SK-N-SH treated with all-trans-retinoic acid at 6 μM for 48 hours (cell line): Measurements from ENCODE around the gene PLA2G4A.

ENCODE experiments used
- ATAC-seq: fragments of 200-7000 bp; cut with Tn5 transposase; 3 replicates; pipeline ENCODE4 v1.9.1; 2020; ENCODE audit warnings: mild to moderate bottlenecking, moderate library complexity
- ARNTL ChIP-seq: fragments of 450-650 bp; formaldehyde crosslinking; IDR thresholded peaks from 2 replicates; pipeline ENCODE4 v1.5.0; 2020; ENCODE audit warnings: low read depth, mild to moderate bottlenecking, moderate library complexity, borderline replicate concordance
- BACH2 ChIP-seq: fragments of 250-450 bp; sonication (Bioruptor Pico); IDR thresholded peaks from 2 replicates; pipeline ENCODE4 v1.9.0; 2021; ENCODE audit warnings: mild to moderate bottlenecking, borderline replicate concordance
- CSDC2 ChIP-seq: fragments of 250-450 bp; sonication (Bioruptor Pico); IDR thresholded peaks from 2 replicates; pipeline ENCODE4 v1.5.0; 2020; ENCODE audit warnings: mild to moderate bottlenecking, moderate library complexity
- CSRNP3 ChIP-seq: fragments of 250-450 bp; sonication (Bioruptor Pico); IDR thresholded peaks from 2 replicates; pipeline ENCODE4 v1.5.1; 2021; ENCODE audit warnings: mild to moderate bottlenecking, moderate library complexity
- ESRRG ChIP-seq: fragments of 250-450 bp; sonication (Bioruptor Pico); IDR thresholded peaks from 2 replicates; pipeline ENCODE4 v1.6.1; 2021; ENCODE audit warnings: mild to moderate bottlenecking
- GLIS3 ChIP-seq: fragments of 250-450 bp; sonication (Bioruptor Pico); IDR thresholded peaks from 2 replicates; pipeline ENCODE4 v1.5.0; 2020; ENCODE audit warnings: mild to moderate bottlenecking, moderate library complexity
- OSR1 ChIP-seq: fragments of 250-450 bp; sonication (Bioruptor Pico); IDR thresholded peaks from 2 replicates; pipeline ENCODE4 v1.8.0; 2022; ENCODE audit warnings: moderate library complexity, mild to moderate bottlenecking, inconsistent platforms
- PPARA ChIP-seq: fragments of 250-450 bp; sonication (Bioruptor Pico); IDR thresholded peaks from 2 replicates; pipeline ENCODE4 v1.5.0; 2020; ENCODE audit warnings: mild to moderate bottlenecking, borderline replicate concordance
- RARB ChIP-seq: fragments of 250-450 bp; sonication (Bioruptor Pico); IDR thresholded peaks from 2 replicates; pipeline ENCODE4 v1.8.0; 2021; ENCODE audit warnings: mild to moderate bottlenecking, moderate library complexity
- SNAI2 ChIP-seq: fragments of 250-450 bp; sonication (Bioruptor Pico); IDR thresholded peaks from 2 replicates; pipeline ENCODE4 v1.5.0; 2020; ENCODE audit warnings: mild to moderate bottlenecking, moderate library complexity
- TCF4 ChIP-seq: fragments of 250-450 bp; sonication (Bioruptor Pico); IDR thresholded peaks from 2 replicates; pipeline ENCODE4 v1.8.0; 2021; ENCODE audit warnings: mild to moderate bottlenecking, moderate library complexity, borderline replicate concordance
- TOX ChIP-seq: fragments of 250-450 bp; sonication (Bioruptor Pico); IDR thresholded peaks from 2 replicates; pipeline ENCODE4 v1.8.0; 2021; ENCODE audit warnings: mild to moderate bottlenecking, moderate library complexity, borderline replicate concordance
- ZC3H10 ChIP-seq: fragments of 250-450 bp; sonication (Bioruptor Pico); IDR thresholded peaks from 2 replicates; pipeline ENCODE4 v1.5.1; 2021; ENCODE audit warnings: mild to moderate bottlenecking, moderate library complexity
- ZFP3 ChIP-seq: fragments of 250-450 bp; sonication (Bioruptor Pico); IDR thresholded peaks from 2 replicates; pipeline ENCODE4 v1.5.0; 2020; ENCODE audit warnings: mild to moderate bottlenecking, moderate library complexity
- ZFP30 ChIP-seq: fragments of 450-650 bp; formaldehyde crosslinking; IDR thresholded peaks from 2 replicates; pipeline ENCODE4 v1.5.0; 2022; ENCODE audit warnings: mild to moderate bottlenecking, moderate library complexity
- ZNF565 ChIP-seq: fragments of 450-650 bp; formaldehyde crosslinking; conservative IDR thresholded peaks from 2 replicates; pipeline ENCODE4 v1.5.0; 2020; ENCODE audit warnings: low read depth, mild to moderate bottlenecking, moderate library complexity
- ZNF70 ChIP-seq: fragments of 450-650 bp; formaldehyde crosslinking; IDR thresholded peaks from 2 replicates; pipeline ENCODE4 v1.5.0; 2020; ENCODE audit warnings: mild to moderate bottlenecking, moderate library complexity
- ZNF8 ChIP-seq: fragments of 450-650 bp; formaldehyde crosslinking; IDR thresholded peaks from 2 replicates; pipeline ENCODE4 v1.5.0; 2020; ENCODE audit warnings: mild to moderate bottlenecking, moderate library complexity
- TF ChIP-seq, protein P1 (sequence below): fragments of 250-450 bp; sonication (Bioruptor Pico); IDR thresholded peaks from 2 replicates; pipeline ENCODE4 v1.8.0; 2021; ENCODE audit warnings: low read depth, mild to moderate bottlenecking, moderate library complexity, borderline replicate concordance
- TF ChIP-seq, protein P2 (sequence below): fragments of 250-450 bp; sonication (Bioruptor Pico); IDR thresholded peaks from 2 replicates; pipeline ENCODE4 v1.5.0; 2020; ENCODE audit warnings: mild to moderate bottlenecking, moderate library complexity
- TF ChIP-seq, protein P3 (sequence below): fragments of 250-450 bp; sonication (Bioruptor Pico); IDR thresholded peaks from 2 replicates; pipeline ENCODE4 v1.5.1; 2020; ENCODE audit warnings: low read depth, mild to moderate bottlenecking, moderate library complexity
- TF ChIP-seq, protein P4 (sequence below): fragments of 250-450 bp; sonication (Bioruptor Pico); IDR thresholded peaks from 2 replicates; pipeline ENCODE4 v1.8.0; 2020; ENCODE audit warnings: mild to moderate bottlenecking, moderate library complexity, borderline replicate concordance

PLA2G4A gene

GRCh38 chr1:186871784-186872183 lies 43.0 kb downstream of the PLA2G4A start:
- ATAC-seq = no peak
- TF ChIP-seq ZNF565 (CRISPR knock-in tag) = no peak
- no peak for TF ChIP-seq TCF4 (CRISPR knock-in tag)
- no peak for TF ChIP-seq ZC3H10 (CRISPR knock-in tag)
- TF ChIP-seq, protein P1, sequence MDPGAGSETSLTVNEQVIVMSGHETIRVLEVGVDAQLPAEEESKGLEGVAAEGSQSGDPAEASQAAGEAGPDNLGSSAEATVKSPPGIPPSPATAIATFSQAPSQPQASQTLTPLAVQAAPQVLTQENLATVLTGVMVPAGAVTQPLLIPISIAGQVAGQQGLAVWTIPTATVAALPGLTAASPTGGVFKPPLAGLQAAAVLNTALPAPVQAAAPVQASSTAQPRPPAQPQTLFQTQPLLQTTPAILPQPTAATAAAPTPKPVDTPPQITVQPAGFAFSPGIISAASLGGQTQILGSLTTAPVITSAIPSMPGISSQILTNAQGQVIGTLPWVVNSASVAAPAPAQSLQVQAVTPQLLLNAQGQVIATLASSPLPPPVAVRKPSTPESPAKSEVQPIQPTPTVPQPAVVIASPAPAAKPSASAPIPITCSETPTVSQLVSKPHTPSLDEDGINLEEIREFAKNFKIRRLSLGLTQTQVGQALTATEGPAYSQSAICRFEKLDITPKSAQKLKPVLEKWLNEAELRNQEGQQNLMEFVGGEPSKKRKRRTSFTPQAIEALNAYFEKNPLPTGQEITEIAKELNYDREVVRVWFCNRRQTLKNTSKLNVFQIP = no peak
- no peak for TF ChIP-seq BACH2 (CRISPR knock-in tag)
- TF ChIP-seq TOX (CRISPR knock-in tag) = no peak
- TF ChIP-seq, protein P2, sequence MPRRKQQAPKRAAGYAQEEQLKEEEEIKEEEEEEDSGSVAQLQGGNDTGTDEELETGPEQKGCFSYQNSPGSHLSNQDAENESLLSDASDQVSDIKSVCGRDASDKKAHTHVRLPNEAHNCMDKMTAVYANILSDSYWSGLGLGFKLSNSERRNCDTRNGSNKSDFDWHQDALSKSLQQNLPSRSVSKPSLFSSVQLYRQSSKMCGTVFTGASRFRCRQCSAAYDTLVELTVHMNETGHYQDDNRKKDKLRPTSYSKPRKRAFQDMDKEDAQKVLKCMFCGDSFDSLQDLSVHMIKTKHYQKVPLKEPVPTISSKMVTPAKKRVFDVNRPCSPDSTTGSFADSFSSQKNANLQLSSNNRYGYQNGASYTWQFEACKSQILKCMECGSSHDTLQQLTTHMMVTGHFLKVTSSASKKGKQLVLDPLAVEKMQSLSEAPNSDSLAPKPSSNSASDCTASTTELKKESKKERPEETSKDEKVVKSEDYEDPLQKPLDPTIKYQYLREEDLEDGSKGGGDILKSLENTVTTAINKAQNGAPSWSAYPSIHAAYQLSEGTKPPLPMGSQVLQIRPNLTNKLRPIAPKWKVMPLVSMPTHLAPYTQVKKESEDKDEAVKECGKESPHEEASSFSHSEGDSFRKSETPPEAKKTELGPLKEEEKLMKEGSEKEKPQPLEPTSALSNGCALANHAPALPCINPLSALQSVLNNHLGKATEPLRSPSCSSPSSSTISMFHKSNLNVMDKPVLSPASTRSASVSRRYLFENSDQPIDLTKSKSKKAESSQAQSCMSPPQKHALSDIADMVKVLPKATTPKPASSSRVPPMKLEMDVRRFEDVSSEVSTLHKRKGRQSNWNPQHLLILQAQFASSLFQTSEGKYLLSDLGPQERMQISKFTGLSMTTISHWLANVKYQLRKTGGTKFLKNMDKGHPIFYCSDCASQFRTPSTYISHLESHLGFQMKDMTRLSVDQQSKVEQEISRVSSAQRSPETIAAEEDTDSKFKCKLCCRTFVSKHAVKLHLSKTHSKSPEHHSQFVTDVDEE = no peak
- TF ChIP-seq CSRNP3 (CRISPR knock-in tag) = no peak
- TF ChIP-seq GLIS3 (CRISPR knock-in tag) = no peak
- no peak for TF ChIP-seq ESRRG (CRISPR knock-in tag)
- TF ChIP-seq PPARA = no peak
- TF ChIP-seq CSDC2 (CRISPR knock-in tag) = no peak
- no peak for TF ChIP-seq OSR1 (CRISPR knock-in tag)
- no peak for TF ChIP-seq RARB
- TF ChIP-seq, protein P3, sequence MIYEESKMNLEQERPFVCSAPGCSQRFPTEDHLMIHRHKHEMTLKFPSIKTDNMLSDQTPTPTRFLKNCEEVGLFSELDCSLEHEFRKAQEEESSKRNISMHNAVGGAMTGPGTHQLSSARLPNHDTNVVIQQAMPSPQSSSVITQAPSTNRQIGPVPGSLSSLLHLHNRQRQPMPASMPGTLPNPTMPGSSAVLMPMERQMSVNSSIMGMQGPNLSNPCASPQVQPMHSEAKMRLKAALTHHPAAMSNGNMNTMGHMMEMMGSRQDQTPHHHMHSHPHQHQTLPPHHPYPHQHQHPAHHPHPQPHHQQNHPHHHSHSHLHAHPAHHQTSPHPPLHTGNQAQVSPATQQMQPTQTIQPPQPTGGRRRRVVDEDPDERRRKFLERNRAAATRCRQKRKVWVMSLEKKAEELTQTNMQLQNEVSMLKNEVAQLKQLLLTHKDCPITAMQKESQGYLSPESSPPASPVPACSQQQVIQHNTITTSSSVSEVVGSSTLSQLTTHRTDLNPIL (CRISPR knock-in tag) = no peak
- TF ChIP-seq ARNTL (CRISPR knock-in tag) = no peak

- ATAC-seq = no peak
- TF ChIP-seq, protein P4, sequence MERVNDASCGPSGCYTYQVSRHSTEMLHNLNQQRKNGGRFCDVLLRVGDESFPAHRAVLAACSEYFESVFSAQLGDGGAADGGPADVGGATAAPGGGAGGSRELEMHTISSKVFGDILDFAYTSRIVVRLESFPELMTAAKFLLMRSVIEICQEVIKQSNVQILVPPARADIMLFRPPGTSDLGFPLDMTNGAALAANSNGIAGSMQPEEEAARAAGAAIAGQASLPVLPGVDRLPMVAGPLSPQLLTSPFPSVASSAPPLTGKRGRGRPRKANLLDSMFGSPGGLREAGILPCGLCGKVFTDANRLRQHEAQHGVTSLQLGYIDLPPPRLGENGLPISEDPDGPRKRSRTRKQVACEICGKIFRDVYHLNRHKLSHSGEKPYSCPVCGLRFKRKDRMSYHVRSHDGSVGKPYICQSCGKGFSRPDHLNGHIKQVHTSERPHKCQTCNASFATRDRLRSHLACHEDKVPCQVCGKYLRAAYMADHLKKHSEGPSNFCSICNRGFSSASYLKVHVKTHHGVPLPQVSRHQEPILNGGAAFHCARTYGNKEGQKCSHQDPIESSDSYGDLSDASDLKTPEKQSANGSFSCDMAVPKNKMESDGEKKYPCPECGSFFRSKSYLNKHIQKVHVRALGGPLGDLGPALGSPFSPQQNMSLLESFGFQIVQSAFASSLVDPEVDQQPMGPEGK (CRISPR knock-in tag) = no peak
- no peak for TF ChIP-seq ZFP30 (CRISPR knock-in tag)
Measured at GRCh38 chr1:186872291-186872690, 43.5 kb downstream of the PLA2G4A start.

- no peak for ATAC-seq
- TF ChIP-seq, protein P2 = no peak
- TF ChIP-seq, protein P1 = no peak
- TF ChIP-seq RARB = no peak
- TF ChIP-seq ZNF70 (CRISPR knock-in tag) = no peak
- TF ChIP-seq CSDC2 (CRISPR knock-in tag) = no peak
- TF ChIP-seq OSR1 (CRISPR knock-in tag) = no peak
- no peak for TF ChIP-seq ZNF8 (CRISPR knock-in tag)
- TF ChIP-seq TCF4 (CRISPR knock-in tag) = no peak
- TF ChIP-seq, protein P3 (CRISPR knock-in tag) = no peak
- TF ChIP-seq ZNF565 (CRISPR knock-in tag) = no peak
- TF ChIP-seq SNAI2 (CRISPR knock-in tag) = no peak
- no peak for TF ChIP-seq TOX (CRISPR knock-in tag)
- no peak for TF ChIP-seq ZFP3
Measured at GRCh38 chr1:186873687-186874086, 44.9 kb downstream of the PLA2G4A start.
